ENCODE measurements around the gene STARD10. TPM values are rescaled to one million over a fixed set of nuclear protein-coding genes. Genes with fewer than 3 reads are reported as not detected.
"Not testable (repeated sequence)": the region's sequence is repeated elsewhere in the genome, so short reads cannot be mapped to it uniquely, and the experiment has no call there.

STARD10 gene
- total RNA-seq, 1 experiment from 2014 or later = 26.8 TPM

GRCh38 chr11:72821221-72821919, 27.5 kb upstream of the STARD10 start:
- Histone ChIP-seq H3K27me3 (ENCODE audit: control insufficient read depth, insufficient read depth, low read length) (peaks cover 15% of the 10 kb centered on the region), H3K36me3 (replicated peaks; ENCODE audit: control insufficient read depth, insufficient read depth, low read length) (no peaks in the 10 kb centered on the region; the same call in 1 of the 2 replicates), H3K4me3 (ENCODE audit: insufficient read depth, low read depth, low read length) (peak overlapping the region; percentile 73)
- no peak for DNase-seq

- Histone ChIP-seq H3K36me3 (replicated peaks; ENCODE audit: control insufficient read depth, insufficient read depth, low read length) (no peaks in the 10 kb centered on the region; the same call in 1 of the 2 replicates), H3K27me3 (ENCODE audit: control insufficient read depth, insufficient read depth, low read length) (peaks cover 15% of the 10 kb centered on the region), H3K4me3 (ENCODE audit: insufficient read depth, low read depth, low read length) (no peak overlapping the region)
- peak; percentile 33 for DNase-seq
These were observed 26.7 kb upstream of the STARD10 start for GRCh38 chr11:72820439-72821139.

GRCh38 chr11:72818971-72819370, 25.1 kb upstream of the STARD10 start:
- H3K36me3 ChIP-seq (replicated peaks; ENCODE audit: control insufficient read depth, insufficient read depth, low read length) = no peaks in the 10 kb centered on the region; the same call in 1 of the 2 replicates
- H3K4me3 ChIP-seq (ENCODE audit: insufficient read depth, low read depth, low read length) = no peak overlapping the region
- H3K27me3 ChIP-seq (ENCODE audit: control insufficient read depth, insufficient read depth, low read length) = peaks cover 15% of the 10 kb centered on the region
- DNase-seq = no peak

GRCh38 chr11:72817966-72818365, 24.1 kb upstream of the STARD10 start:
- H3K36me3 ChIP-seq (replicated peaks; ENCODE audit: control insufficient read depth, insufficient read depth, low read length) = no peaks in the 10 kb centered on the region; the same call in 1 of the 2 replicates
- no peak overlapping the region for H3K4me3 ChIP-seq (ENCODE audit: insufficient read depth, low read depth, low read length)
- DNase-seq = no peak
- peaks cover 20% of the 10 kb centered on the region for H3K27me3 ChIP-seq (ENCODE audit: control insufficient read depth, insufficient read depth, low read length)

DNA sequence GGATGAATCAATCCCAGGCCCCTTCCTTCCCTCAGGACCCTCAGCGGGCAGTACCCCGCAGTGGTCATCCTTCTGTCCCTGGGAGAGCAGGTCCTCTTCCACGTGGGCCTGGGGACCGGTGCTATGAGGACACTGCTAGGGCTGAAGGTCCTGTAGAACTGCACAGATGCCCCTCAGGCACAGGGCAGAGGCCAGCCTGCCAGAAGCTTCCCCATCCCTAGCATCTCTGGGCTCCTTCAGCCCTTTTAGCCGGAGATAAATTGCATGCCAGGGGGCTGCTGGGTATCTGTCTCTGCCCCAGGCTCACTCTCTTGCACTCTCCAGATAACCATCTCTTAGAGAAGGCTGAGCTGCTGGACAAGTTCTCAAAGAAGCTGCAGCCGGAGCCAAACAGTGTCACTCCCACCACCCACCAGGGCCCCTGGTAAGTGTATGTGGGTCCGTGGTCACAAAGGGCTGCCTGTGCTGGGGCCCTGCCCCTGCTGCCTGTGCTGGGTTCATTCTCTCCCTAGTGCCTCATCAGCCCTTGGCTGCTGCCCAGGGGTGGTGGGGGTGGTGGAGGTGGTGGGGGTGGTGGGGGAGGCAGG, 22.6 kb upstream of the STARD10 start:
- DNase-seq = peak; percentile 36
- Histone ChIP-seq H3K4me3 (ENCODE audit: insufficient read depth, low read depth, low read length) (no peak overlapping the region), H3K36me3 (replicated peaks; ENCODE audit: control insufficient read depth, insufficient read depth, low read length) (no peaks in the 10 kb centered on the region; the same call in 1 of the 2 replicates), H3K27me3 (ENCODE audit: control insufficient read depth, insufficient read depth, low read length) (peaks cover 17% of the 10 kb centered on the region)

GRCh38 chr11:72815110-72815618, 21.3 kb upstream of the STARD10 start:
- peak overlapping the region; percentile 85 for H3K4me3 ChIP-seq (ENCODE audit: insufficient read depth, low read depth, low read length)
- DNase-seq = no peak
- H3K27me3 ChIP-seq (ENCODE audit: control insufficient read depth, insufficient read depth, low read length) = peaks cover 7% of the 10 kb centered on the region
- no peaks in the 10 kb centered on the region; the same call in 1 of the 2 replicates for H3K36me3 ChIP-seq (replicated peaks; ENCODE audit: control insufficient read depth, insufficient read depth, low read length)

GRCh38 chr11:72814286-72815109, 20.7 kb upstream of the STARD10 start, which contains the start of gene ATG16L2:
TSS of gene ATG16L2 (plus strand) at chr11:72814411. CDS start at chr11:72814446, 35 bp downstream.
- Histone ChIP-seq H3K27me3 (ENCODE audit: control insufficient read depth, insufficient read depth, low read length) (peaks cover 7% of the 10 kb centered on the region), H3K4me3 (ENCODE audit: insufficient read depth, low read depth, low read length) (peak within 1 kb of the TSS; percentile 85), H3K36me3 (replicated peaks; ENCODE audit: control insufficient read depth, insufficient read depth, low read length) (no peaks in the 10 kb centered on the region; the same call in 1 of the 2 replicates)
- DNase-seq = peak; percentile 99

GRCh38 chr11:72813740-72814285, 20.0 kb upstream of the STARD10 start:
- peaks cover 7% of the 10 kb centered on the region for H3K27me3 ChIP-seq (ENCODE audit: control insufficient read depth, insufficient read depth, low read length)
- DNase-seq = no peak
- H3K36me3 ChIP-seq (replicated peaks; ENCODE audit: control insufficient read depth, insufficient read depth, low read length) = peaks cover 2% of the 10 kb centered on the region
- peak overlapping the region; percentile 85 for H3K4me3 ChIP-seq (ENCODE audit: insufficient read depth, low read depth, low read length)

- Histone ChIP-seq H3K36me3 (replicated peaks; ENCODE audit: control insufficient read depth, insufficient read depth, low read length) (peaks cover 2% of the 10 kb centered on the region), H3K27me3 (ENCODE audit: control insufficient read depth, insufficient read depth, low read length) (peaks cover 7% of the 10 kb centered on the region), H3K4me3 (ENCODE audit: insufficient read depth, low read depth, low read length) (peak overlapping the region; percentile 85)
- DNase-seq = peak; percentile 85
These were observed 19.3 kb upstream of the STARD10 start for GRCh38 chr11:72812967-72813739.

DNA sequence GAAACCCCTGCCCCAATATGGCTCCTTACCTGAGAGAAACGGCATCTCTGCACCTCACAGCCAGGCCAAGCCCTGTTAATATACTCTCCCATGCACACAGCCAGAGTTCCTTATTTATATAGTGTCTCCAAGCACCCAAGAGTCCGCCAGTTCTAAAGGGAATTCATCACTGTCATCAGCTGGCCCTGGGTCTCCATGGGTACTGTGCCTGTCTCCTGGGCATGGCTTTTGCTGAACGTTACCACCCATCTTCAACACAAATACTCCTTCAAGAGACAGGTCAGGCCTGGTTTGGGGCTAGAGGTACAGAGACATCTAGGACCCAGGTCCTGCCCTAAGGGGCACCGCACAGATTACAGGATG, 18.7 kb upstream of the STARD10 start:
- H3K4me3 ChIP-seq (ENCODE audit: insufficient read depth, low read depth, low read length) = no peak overlapping the region; the same call in 1 of the 2 replicates
- DNase-seq = no peak
- H3K27me3 ChIP-seq (ENCODE audit: control insufficient read depth, insufficient read depth, low read length) = peaks cover 7% of the 10 kb centered on the region
- H3K36me3 ChIP-seq (replicated peaks; ENCODE audit: control insufficient read depth, insufficient read depth, low read length) = peaks cover 2% of the 10 kb centered on the region

- H3K27me3 ChIP-seq (ENCODE audit: control insufficient read depth, insufficient read depth, low read length); H3K36me3 ChIP-seq (replicated peaks; ENCODE audit: control insufficient read depth, insufficient read depth, low read length); H3K4me3 ChIP-seq (ENCODE audit: insufficient read depth, low read depth, low read length); DNase-seq: not testable (repeated sequence)
These were observed 17.8 kb upstream of the STARD10 start for GRCh38 chr11:72811686-72812085.

GRCh38 chr11:72808331-72808798, 14.5 kb upstream of the STARD10 start:
- peaks cover 4% of the 10 kb centered on the region for H3K27me3 ChIP-seq (ENCODE audit: control insufficient read depth, insufficient read depth, low read length)
- H3K4me3 ChIP-seq (ENCODE audit: insufficient read depth, low read depth, low read length) = no peak overlapping the region
- H3K36me3 ChIP-seq (replicated peaks; ENCODE audit: control insufficient read depth, insufficient read depth, low read length) = peaks cover 2% of the 10 kb centered on the region
- DNase-seq = no peak

- Histone ChIP-seq H3K36me3 (replicated peaks; ENCODE audit: control insufficient read depth, insufficient read depth, low read length) (peaks cover 2% of the 10 kb centered on the region), H3K4me3 (ENCODE audit: insufficient read depth, low read depth, low read length) (no peak overlapping the region), H3K27me3 (ENCODE audit: control insufficient read depth, insufficient read depth, low read length) (no peaks in the 10 kb centered on the region)
- no peak for DNase-seq
These were observed 13.9 kb upstream of the STARD10 start for GRCh38 chr11:72807792-72808191.

Measured in H7 (cell line).